Hepatocyte (in vitro differentiated cells): Measurements from ENCODE around the gene CXCR4. TPM values are rescaled to one million over a fixed set of nuclear protein-coding genes. Genes with fewer than 3 reads are reported as not detected.

Experiments used
- DNase-seq: peaks from one replicate; pipeline ENCODE4 v3.0.0-alpha.2; 2016; ENCODE audit warnings: low spot score
- H2AFZ ChIP-seq: fragments of 200-600 bp; sonication (generic); 2 replicates; pipeline ENCODE4 v1.6.0; 2016; ENCODE audit warnings: antibody characterized with exemption, mild to moderate bottlenecking
- H3K27ac ChIP-seq: fragments of 200-600 bp; sonication (generic); 2 replicates; pipeline ENCODE4 v1.5.1; 2016; ENCODE audit warnings: mild to moderate bottlenecking
- H3K27me3 ChIP-seq: fragments of 200-600 bp; sonication (generic); 2 replicates; pipeline ENCODE4 v1.6.1; 2016
- H3K36me3 ChIP-seq: fragments of 200-600 bp; sonication (generic); replicated peaks from 2 replicates; pipeline ENCODE4 v1.5.1; 2016; ENCODE audit warnings: low read depth; ENCODE audit not compliant: insufficient read depth
- H3K4me1 ChIP-seq: fragments of 200-600 bp; sonication (generic); 2 replicates; pipeline ENCODE4 v1.5.1; 2016; ENCODE audit warnings: mild to moderate bottlenecking, moderate library complexity; ENCODE audit not compliant: insufficient read depth
- H3K4me2 ChIP-seq: fragments of 200-600 bp; sonication (generic); 2 replicates; pipeline ENCODE4 v1.6.0; 2016
- H3K4me3 ChIP-seq: fragments of 200-600 bp; sonication (generic); 2 replicates; pipeline ENCODE4 v1.5.1; 2016; ENCODE audit warnings: mild to moderate bottlenecking
- H3K79me2 ChIP-seq: fragments of 200-600 bp; sonication (generic); 2 replicates; pipeline ENCODE4 v1.6.0; 2017; ENCODE audit warnings: mild to moderate bottlenecking
- H3K9me2 ChIP-seq: fragments of 200-600 bp; sonication (generic); replicated peaks from 2 replicates; pipeline ENCODE4 v1.6.0; 2017; ENCODE audit warnings: mild to moderate bottlenecking; ENCODE audit not compliant: insufficient read depth
- H3K9me3 ChIP-seq: fragments of 200-600 bp; sonication (generic); 2 replicates; pipeline ENCODE4 v1.5.1; 2016; ENCODE audit warnings: low read depth, mild to moderate bottlenecking
- H4K20me1 ChIP-seq: fragments of 200-600 bp; sonication (generic); 2 replicates; pipeline ENCODE4 v1.6.0; 2016; ENCODE audit warnings: mild to moderate bottlenecking; ENCODE audit not compliant: insufficient read depth, poor library complexity, severe bottlenecking
- CTCF ChIP-seq: fragments of 200-600 bp; sonication (generic); IDR thresholded peaks from 2 replicates; pipeline ENCODE4 v1.5.1; 2016; ENCODE audit warnings: antibody characterized with exemption, mild to moderate bottlenecking; ENCODE audit not compliant: poor library complexity
- EZH2 ChIP-seq: fragments of 200-600 bp; sonication (generic); IDR thresholded peaks from 2 replicates; pipeline ENCODE4 v1.6.1; 2016; ENCODE audit warnings: antibody characterized with exemption, mild to moderate bottlenecking, borderline replicate concordance
- EZH2phosphoT487 ChIP-seq: fragments of 200-600 bp; sonication (generic); IDR thresholded peaks from one replicate; pipeline ENCODE4 v1.6.1; 2018; ENCODE audit warnings: antibody characterized with exemption, mild to moderate bottlenecking, low read depth, moderate library complexity; ENCODE audit not compliant: unreplicated experiment, severe bottlenecking
- WGBS: methylation state at CpG from one replicate; pipeline ENCODE4 v1.1.6; 2016; ENCODE audit warnings: low lambda C conversion rate; ENCODE audit errors: missing lambda C conversion rate; 5-methylcytosine and 5-hydroxymethylcytosine counted together
- polyA plus RNA-seq: library from polyadenylated mRNA; unstranded; fragments of >200 nt; fragmentation: Nextera tagmentation; extraction: Ambion mirVana; gene quantifications from 2 replicates; pipeline ENCODE4 v1.2.1, GENCODE V29; 2016
- total RNA-seq: library from RNA; depleted of rRNA; stranded (reverse); fragments of >200 nt; gene quantifications from 2 replicates; pipeline ENCODE4 v1.2.3, GENCODE V29; 2014

Gene CXCR4
- total and polyA plus RNA-seq, 2 experiments from 2014 or later, result 3.8 to 6.2 TPM

GRCh38 chr2:136124805-136125204 lies 6.9 kb upstream of the CXCR4 start:
- 86% methylated on average over 2 of the region's 2 CpGs for WGBS

GRCh38 chr2:136122661-136123060 lies 4.7 kb upstream of the CXCR4 start:
- peaks cover 71% of the 10 kb centered on the region for H3K27me3 ChIP-seq
- H3K27ac ChIP-seq, result no peak overlapping the region
- H3K9me3 ChIP-seq, result no peaks in the 10 kb centered on the region
- H2AFZ ChIP-seq, result no peak overlapping the region
- 77% methylated on average over 3 of the region's 3 CpGs for whole genome bisulfite sequencing
- DNase-seq, result no peak
- H3K9me2 ChIP-seq, result no peaks in the 10 kb centered on the region
- H4K20me1 ChIP-seq, result no peaks in the 10 kb centered on the region
- no peak overlapping the region for H3K4me2 ChIP-seq
- no peak overlapping the region for H3K4me3 ChIP-seq
- no peaks in the 10 kb centered on the region for H3K79me2 ChIP-seq
- no peak for TF ChIP-seq EZH2
- TF ChIP-seq EZH2phosphoT487, result no peak
- TF ChIP-seq CTCF, result no peak
- peaks cover 19% of the 10 kb centered on the region for H3K4me1 ChIP-seq
- H3K36me3 ChIP-seq, result no peaks in the 10 kb centered on the region

More at GRCh38 chr2:136124805-136125204, 6.9 kb upstream of the CXCR4 start:
- no peak overlapping the region for H2AFZ ChIP-seq
- TF ChIP-seq EZH2, result no peak
- H3K4me1 ChIP-seq, result peaks cover 7% of the 10 kb centered on the region
- no peaks in the 10 kb centered on the region for H3K9me3 ChIP-seq
- no peaks in the 10 kb centered on the region for H3K79me2 ChIP-seq
- no peak overlapping the region for H3K27ac ChIP-seq
- no peaks in the 10 kb centered on the region for H4K20me1 ChIP-seq
- no peaks in the 10 kb centered on the region for H3K36me3 ChIP-seq
- peaks cover 51% of the 10 kb centered on the region for H3K27me3 ChIP-seq
- H3K4me3 ChIP-seq, result no peak overlapping the region
- DNase-seq, result no peak
- no peaks in the 10 kb centered on the region for H3K9me2 ChIP-seq
- no peak overlapping the region for H3K4me2 ChIP-seq

- H2AFZ ChIP-seq, result no peak overlapping the region
- H3K9me2 ChIP-seq, result no peaks in the 10 kb centered on the region
- H4K20me1 ChIP-seq, result no peaks in the 10 kb centered on the region
- H3K4me2 ChIP-seq, result no peak overlapping the region
- DNase-seq, result no peak
- H3K4me1 ChIP-seq, result peaks cover 28% of the 10 kb centered on the region
- H3K9me3 ChIP-seq, result no peaks in the 10 kb centered on the region
- no peaks in the 10 kb centered on the region for H3K79me2 ChIP-seq
- H3K27ac ChIP-seq, result no peak overlapping the region
- TF ChIP-seq EZH2phosphoT487, result no peak
- no peak for TF ChIP-seq CTCF
- no peak for TF ChIP-seq EZH2
- no peak overlapping the region for H3K4me3 ChIP-seq
- 80% methylated on average over 3 of the region's 3 CpGs for WGBS
- H3K27me3 ChIP-seq, result peaks cover 78% of the 10 kb centered on the region
- no peaks in the 10 kb centered on the region for H3K36me3 ChIP-seq
Observed at GRCh38 chr2:136121204-136121910, 3.4 kb upstream of the CXCR4 start.

GRCh38 chr2:136119717-136120675 lies 2.0 kb upstream of the CXCR4 start:
- H3K27ac ChIP-seq, result no peak overlapping the region
- no peaks in the 10 kb centered on the region for H3K79me2 ChIP-seq
- H3K27me3 ChIP-seq, result peaks cover 82% of the 10 kb centered on the region
- H3K4me1 ChIP-seq, result peaks cover 22% of the 10 kb centered on the region
- DNase-seq, result no peak
- whole genome bisulfite sequencing, result 17% methylated on average over 16 of the region's 16 CpGs
- no peak overlapping the region for H2AFZ ChIP-seq
- peak overlapping the region; percentile 99 for H3K4me2 ChIP-seq
- TF ChIP-seq EZH2phosphoT487, result no peak
- no peak for TF ChIP-seq EZH2
- TF ChIP-seq CTCF, result no peak
- no peaks in the 10 kb centered on the region for H3K36me3 ChIP-seq
- no peaks in the 10 kb centered on the region for H4K20me1 ChIP-seq
- peak overlapping the region; percentile 18 for H3K4me3 ChIP-seq
- no peaks in the 10 kb centered on the region for H3K9me3 ChIP-seq
- no peaks in the 10 kb centered on the region for H3K9me2 ChIP-seq
